GM18519 (cell line): ENCODE data around the gene PLEKHA7.
"Not testable (repeated sequence)": the region's sequence is repeated elsewhere in the genome, so short reads cannot be mapped to it uniquely, and the experiment has no call there.

Source experiments
- ATAC-seq: cut with Tn5 transposase; IDR thresholded peaks from one replicate; pipeline ENCODE4 v1.9.1; 2021; ENCODE audit warnings: mild to moderate bottlenecking, moderate library complexity; ENCODE audit not compliant: unreplicated experiment, low FRiP score

Gene PLEKHA7, protein sequence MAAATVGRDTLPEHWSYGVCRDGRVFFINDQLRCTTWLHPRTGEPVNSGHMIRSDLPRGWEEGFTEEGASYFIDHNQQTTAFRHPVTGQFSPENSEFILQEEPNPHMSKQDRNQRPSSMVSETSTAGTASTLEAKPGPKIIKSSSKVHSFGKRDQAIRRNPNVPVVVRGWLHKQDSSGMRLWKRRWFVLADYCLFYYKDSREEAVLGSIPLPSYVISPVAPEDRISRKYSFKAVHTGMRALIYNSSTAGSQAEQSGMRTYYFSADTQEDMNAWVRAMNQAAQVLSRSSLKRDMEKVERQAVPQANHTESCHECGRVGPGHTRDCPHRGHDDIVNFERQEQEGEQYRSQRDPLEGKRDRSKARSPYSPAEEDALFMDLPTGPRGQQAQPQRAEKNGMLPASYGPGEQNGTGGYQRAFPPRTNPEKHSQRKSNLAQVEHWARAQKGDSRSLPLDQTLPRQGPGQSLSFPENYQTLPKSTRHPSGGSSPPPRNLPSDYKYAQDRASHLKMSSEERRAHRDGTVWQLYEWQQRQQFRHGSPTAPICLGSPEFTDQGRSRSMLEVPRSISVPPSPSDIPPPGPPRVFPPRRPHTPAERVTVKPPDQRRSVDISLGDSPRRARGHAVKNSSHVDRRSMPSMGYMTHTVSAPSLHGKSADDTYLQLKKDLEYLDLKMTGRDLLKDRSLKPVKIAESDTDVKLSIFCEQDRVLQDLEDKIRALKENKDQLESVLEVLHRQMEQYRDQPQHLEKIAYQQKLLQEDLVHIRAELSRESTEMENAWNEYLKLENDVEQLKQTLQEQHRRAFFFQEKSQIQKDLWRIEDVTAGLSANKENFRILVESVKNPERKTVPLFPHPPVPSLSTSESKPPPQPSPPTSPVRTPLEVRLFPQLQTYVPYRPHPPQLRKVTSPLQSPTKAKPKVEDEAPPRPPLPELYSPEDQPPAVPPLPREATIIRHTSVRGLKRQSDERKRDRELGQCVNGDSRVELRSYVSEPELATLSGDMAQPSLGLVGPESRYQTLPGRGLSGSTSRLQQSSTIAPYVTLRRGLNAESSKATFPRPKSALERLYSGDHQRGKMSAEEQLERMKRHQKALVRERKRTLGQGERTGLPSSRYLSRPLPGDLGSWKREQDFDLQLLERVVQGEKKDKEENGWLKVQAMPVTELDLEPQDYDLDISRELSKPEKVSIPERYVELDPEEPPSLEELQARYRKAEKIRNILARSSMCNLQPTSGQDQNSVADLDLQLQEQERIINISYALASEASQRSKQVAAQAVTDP

GRCh38 chr11:17014321-17014832 is at the start of gene PLEKHA7:
TSS of gene PLEKHA7 (minus strand) at chr11:17014414. CDS start at chr11:17014401, 13 bp downstream.
- no peak for ATAC-seq

DNA sequence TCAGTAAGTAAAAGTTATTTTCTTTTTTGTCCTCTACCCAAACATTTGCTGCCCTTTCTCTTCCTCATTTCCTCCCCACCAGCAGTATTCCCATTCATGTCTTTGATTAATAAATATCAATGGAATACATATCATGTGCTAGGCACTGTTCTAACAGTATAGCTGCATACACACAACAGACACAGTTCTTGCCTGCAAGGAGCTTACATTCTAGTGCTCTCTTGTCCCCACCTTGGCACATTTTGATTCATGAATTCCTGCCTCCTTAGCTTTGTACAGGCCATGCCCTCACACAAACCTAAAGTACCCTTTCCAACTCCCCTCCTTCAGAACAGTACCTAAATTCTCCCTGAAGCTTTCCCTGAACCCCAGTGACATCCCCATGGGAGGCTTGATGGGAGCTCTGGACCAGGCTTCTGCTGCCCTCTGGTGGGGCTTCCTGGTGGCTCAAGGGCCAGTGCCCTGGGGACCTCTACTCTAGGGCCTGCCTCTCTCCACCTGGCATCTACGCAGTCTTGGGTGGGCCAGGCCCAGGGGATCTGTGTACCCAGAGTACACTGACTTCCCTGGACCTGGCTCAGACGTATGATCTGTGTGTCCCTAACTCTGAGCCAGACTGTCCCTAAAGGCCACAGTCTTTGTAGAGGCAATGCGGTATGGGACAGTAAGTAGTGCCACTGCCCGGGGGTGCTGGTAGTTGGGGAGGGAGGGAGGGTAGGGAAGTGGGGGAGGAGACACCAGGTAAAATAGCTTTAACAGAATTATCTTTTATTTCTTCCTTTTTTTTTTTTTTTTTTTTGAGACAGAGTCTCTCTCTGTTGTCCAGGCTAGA is 49.2 kb upstream of the PLEKHA7 start:
- no peak for ATAC-seq

DNA sequence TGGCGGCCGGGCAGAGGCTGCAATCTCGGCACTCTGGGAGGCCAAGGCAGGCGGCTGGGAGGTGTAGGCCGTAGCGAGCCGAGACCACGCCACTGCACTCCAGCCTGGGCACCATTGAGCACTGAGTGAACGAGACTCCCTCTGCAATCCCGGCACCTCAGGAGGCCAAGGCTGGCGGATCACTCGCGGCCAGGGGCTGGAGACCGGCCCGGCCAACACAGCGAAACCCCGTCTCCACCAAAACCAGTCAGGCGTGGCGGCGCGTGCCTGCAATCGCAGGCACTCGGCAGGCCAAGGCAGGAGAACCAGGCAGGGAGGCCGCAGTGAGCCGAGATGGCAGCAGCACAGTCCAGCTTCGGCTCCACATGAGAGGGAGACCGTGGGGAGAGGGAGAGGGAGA is 36.9 kb upstream of the PLEKHA7 start:
- ATAC-seq: not testable (repeated sequence)

DNA sequence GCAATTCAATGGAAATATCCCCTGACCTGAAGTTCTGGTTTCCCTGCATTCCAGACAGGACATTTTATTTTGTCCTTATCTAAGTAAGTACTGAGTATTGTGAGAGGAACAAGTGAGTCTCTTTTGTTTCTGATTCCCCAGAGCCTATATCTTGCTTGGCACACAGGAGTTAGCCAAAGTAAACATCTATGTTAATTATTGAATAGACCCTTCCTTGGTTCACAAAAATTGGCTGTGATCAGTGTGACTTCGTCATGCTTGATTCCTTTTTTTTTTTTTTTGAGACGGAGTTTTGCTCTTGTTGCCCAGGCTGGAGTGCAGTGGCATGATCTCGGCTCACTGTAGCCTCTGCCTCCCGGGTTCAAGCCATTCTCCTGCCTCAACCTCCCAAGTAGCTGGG is 34.3 kb upstream of the PLEKHA7 start:
- ATAC-seq: not testable (repeated sequence)

GRCh38 chr11:17046690-17047089 is 32.5 kb upstream of the PLEKHA7 start:
- ATAC-seq: no peak

DNA sequence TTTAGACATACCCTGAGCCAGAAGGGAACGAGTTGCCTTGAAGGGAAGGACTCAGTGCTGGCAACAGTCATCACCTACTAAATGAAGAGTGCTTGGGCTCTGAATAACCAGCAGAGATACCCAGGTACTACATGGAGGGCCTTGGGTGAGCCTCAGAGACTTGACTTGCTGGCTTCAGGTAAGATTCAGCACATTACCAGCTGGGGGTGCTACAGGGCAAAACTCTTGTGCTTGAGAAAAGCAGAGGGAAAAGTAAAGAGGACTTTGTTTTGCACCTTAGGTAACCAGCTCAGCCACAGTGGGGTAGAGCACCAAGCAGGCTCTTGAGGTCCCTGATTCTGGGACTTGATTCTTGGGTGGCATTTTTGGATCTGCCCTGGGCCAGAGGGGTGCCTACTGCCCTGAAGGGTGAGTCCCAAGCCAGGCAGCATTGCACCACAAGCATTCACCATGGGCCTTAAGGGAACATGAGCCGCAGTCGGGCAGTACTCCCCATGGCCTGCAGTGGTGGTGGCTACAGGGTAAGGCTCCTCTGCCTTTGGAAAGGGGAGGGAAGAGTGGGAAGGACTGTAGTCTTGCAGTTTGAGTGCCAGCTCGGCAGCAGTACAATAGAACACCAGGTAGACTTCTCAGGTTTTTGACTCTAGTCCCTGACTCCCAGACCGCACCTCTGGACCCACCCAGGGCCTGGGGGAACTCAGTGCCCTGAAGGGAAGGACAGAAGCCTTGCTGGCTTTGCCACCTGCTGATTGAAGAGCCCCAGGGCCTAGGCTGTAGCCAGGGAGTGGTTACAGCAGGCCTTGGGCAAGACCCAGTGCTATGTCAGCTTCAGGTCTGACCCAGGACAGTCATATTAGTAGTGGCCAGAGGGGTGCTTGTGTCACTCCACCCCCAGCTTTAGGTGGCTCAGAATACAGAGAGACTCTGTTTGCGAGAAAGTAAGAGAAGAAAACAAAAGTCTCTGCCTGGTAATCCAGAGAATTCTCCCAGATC is 22.7 kb upstream of the PLEKHA7 start:
- ATAC-seq: no peak

DNA sequence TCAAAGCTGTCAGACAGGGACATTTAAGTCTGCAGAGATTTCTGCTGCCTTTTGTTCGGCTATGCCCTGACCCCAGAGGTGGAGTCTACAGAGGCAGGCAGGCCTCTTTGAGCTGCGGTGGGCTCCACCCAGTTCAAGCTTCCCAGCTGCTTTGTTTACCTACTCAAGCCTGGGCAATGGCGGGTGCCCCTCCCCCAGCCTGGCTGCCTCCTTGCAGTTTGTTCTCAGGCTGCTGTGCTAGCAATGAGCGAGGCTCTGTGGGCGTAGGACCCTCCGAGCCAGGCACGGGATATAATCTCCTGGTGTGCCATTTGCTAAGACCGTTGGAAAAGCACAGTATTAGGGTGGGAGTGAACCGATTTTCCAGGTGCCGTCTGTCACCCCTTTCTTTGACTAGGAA is 19.8 kb upstream of the PLEKHA7 start:
- not testable (repeated sequence) for ATAC-seq

DNA sequence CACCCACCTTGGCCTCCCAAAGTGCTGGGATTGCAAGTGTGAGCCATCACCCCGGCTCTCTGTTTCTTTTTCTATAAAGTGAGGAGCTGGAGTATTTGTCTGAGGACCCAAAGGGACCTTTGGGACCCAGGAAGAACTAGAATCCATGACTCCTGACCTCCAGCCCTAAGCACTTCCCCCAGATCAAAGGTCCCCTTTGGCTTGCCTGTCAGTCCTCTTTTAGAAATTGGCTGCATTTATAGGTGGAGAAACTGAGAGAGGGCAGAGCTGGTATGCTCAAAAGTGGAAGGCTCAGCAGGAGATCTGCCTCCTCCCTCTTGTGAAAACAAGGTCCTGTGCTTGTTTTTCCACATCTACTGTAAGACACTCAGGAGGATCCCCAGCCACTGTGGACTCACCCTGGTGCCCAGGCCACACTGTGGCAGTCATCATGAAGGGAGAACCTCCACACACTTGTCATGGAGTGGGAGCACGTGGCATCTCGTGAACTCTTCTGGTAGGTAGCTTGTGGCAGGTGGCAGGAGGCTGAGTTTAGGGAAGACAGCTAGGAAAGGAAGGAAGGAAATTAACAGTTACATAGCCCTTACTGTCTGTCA is 12.4 kb upstream of the PLEKHA7 start:
- ATAC-seq: no peak

GRCh38 chr11:17024924-17025323 is 10.7 kb upstream of the PLEKHA7 start:
- ATAC-seq: no peak

GRCh38 chr11:17021511-17021910 is 7.3 kb upstream of the PLEKHA7 start:
- ATAC-seq: no peak

DNA sequence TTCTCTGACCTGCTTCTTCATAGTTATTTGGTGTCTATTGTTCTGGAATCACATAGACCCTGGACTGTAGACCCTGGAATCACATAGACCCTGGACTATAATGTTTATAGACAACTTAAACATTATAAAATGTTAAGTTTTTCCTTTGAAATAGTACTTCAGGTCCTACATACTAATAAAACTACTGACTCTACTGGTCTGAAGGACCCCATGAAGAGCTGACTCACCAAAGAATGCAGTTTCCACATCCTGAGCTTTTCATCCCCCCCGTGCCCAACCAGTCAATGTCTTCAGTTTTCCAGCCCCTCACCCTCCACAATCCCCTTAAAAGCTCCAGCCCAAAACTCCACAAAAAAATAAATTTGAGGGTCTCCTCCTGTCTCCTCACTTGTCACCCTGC is 6.6 kb upstream of the PLEKHA7 start:
- no peak for ATAC-seq

GRCh38 chr11:17019232-17019631 is 5.0 kb upstream of the PLEKHA7 start:
- no peak for ATAC-seq

DNA sequence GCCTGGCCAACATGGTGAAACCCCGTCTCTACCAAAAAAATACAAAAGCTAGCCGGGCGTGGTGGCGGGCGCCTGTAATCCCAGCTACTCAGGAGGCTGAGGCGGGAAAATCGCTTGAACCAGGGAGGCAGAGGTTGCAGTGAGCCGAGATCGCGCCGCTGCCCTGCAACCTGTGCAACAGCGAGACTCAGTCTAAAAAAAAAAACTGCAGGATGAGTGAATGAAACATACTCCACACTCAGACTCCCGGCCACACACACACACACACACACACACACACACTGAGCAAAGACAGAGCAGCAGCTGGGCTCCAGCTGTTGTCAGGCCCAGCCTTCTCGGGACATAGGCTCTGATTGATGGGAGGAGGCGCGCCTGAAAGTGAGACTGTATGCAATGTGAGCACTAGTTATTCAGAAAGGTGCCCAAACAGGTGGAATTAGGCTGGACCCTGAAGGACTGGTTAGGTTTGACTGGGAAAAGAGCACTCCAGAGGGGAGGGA is 1.5 kb upstream of the PLEKHA7 start:
- no peak for ATAC-seq

- ATAC-seq: no peak
These were observed 816 bp upstream of the PLEKHA7 start for GRCh38 chr11:17014833-17015626.

DNA sequence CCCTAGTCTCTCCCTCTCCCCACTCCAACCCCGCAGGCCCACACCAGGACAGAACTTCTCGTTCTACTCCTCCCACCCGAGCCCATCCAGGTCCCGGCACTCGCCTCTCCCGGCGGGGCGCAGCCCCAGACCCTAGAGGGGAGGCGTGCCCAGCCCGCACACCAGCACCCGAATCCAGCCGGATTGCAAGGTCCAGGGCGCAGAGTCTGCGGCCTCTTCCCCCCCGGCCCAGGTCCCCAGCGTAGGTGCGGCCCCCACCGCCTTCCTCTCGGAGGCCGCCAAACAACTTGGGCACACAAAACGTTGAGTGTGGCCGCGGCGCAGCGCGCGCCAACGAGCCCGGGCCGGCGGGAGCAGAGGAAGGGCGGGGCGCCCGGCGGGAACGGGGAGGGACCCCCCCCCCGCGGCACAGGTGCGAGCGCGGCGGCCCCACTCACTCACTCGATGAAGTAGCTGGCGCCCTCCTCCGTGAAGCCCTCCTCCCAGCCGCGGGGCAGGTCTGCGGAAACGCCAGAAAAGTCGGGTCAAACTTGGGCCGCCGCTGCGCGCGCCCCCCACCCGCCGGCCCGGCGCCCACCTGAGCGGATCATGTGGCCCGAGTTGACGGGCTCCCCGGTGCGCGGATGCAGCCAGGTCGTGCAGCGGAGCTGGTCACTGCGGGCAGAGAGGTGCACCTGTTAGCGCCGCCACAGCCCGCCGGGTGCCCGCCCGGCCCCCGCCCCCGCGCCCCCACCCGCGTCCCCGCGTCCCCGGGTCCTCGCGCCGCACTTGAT is 480 bp downstream of the PLEKHA7 start:
- ATAC-seq: no peak
